Breast epithelium (tissue), 3 donors: ENCODE data around the gene COLEC11.

Source experiments
- POLR2A ChIP-seq: fragments of 450-650 bp; IDR thresholded peaks from one replicate; pipeline ENCODE4 v1.6.1; 2016; ENCODE audit warnings: antibody characterized with exemption, mild to moderate bottlenecking, moderate library complexity
- POLR2AphosphoS5 ChIP-seq, 3 donors: sonication (generic); formaldehyde crosslinking; IDR thresholded peaks; one replicate each; pipeline ENCODE4 v1.6.1; 2017; ENCODE audit warnings: antibody characterized with exemption in 3 of 3
- TF ChIP-seq, protein P1 (sequence below), 3 donors: fragments of 450-650 bp; IDR thresholded peaks; one replicate each; pipeline ENCODE4 v1.5.1; 2016 to 2017; ENCODE audit warnings: antibody characterized with exemption in 3 of 3, mild to moderate bottlenecking in 3 of 3, moderate library complexity in 3 of 3

DNA sequence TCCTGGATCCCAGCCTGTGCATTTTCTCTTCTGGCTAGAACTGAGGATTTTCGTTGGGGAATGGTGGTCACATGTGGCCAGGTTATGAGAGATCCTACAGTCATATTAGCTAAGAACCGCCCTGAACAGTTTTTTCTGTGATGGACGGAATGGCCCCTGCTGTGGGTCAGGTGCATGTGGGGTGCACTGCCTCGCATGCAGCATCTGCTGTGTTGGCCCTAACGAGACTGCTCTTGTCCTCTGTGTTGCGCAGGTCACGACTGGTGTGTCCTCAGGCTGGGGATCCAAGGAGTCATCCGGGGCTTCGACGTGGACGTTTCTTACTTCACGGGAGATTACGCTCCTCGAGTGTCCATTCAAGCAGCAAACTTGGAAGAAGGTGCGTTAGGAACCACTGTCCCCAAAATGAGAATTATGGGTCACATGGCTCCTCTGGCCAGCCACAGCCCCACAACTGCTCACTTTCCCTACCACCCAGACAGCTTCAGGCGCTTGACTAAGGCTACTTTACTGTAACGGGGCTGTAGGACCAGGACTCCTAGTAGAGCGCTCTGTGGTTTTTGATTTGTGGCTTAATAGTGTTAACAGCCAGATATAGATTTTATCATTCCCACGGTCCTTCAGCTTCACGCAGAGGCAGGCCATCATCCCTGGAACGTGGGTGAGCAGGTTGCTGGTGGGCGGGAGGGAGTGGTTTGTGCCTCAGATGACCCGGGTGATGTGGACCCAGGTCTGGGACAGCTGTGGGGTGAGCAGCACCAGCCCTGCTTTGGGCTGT lies 84.9 kb downstream of the COLEC11 start:
- TF ChIP-seq, protein P1, sequence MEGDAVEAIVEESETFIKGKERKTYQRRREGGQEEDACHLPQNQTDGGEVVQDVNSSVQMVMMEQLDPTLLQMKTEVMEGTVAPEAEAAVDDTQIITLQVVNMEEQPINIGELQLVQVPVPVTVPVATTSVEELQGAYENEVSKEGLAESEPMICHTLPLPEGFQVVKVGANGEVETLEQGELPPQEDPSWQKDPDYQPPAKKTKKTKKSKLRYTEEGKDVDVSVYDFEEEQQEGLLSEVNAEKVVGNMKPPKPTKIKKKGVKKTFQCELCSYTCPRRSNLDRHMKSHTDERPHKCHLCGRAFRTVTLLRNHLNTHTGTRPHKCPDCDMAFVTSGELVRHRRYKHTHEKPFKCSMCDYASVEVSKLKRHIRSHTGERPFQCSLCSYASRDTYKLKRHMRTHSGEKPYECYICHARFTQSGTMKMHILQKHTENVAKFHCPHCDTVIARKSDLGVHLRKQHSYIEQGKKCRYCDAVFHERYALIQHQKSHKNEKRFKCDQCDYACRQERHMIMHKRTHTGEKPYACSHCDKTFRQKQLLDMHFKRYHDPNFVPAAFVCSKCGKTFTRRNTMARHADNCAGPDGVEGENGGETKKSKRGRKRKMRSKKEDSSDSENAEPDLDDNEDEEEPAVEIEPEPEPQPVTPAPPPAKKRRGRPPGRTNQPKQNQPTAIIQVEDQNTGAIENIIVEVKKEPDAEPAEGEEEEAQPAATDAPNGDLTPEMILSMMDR (IDR thresholded peaks at IDR 0.05) = no peak
- TF ChIP-seq POLR2AphosphoS5 (IDR thresholded peaks at IDR 0.05) = no peak
- TF ChIP-seq POLR2A = no peak
